A549 (cell line): ENCODE results near the gene CNNM2. TPM values are rescaled to one million over a fixed set of nuclear protein-coding genes. Genes with fewer than 3 reads are reported as not detected.

ENCODE experiments used
- ATAC-seq, 2 experiments: fragments of 200-7000 bp in 1 of 2; fragments of >200 bp in 1 of 2; cut with Nextera tagmentation in 1 of 2; cut with Tn5 transposase in 1 of 2; 3 replicates each; pipeline versions ENCODE4 v1.8.0 to v1.9.1; 2018 to 2020; ENCODE audit warnings: mild to moderate bottlenecking in 1 of 2, moderate library complexity in 1 of 2
- CTCF ChIA-PET: fragments of 300-600 bp; sonication (Branson Sonifier 250); formaldehyde crosslinking; extraction: SDS; loops from one replicate; lab custom pipeline; 2021; ENCODE audit warnings: antibody characterized with exemption, inconsistent platforms; lab: Yijun Ruan, JAX
- POLR2A ChIA-PET: fragments of 350-600 bp; formaldehyde crosslinking; extraction: SDS; loops from one replicate; lab custom pipeline; 2021; ENCODE audit warnings: antibody characterized with exemption, inconsistent platforms; lab: Yijun Ruan, JAX
- DNase-seq, 2 experiments: peaks; one replicate each; pipeline versions ENCODE4 v3.0.0 to v3.0.0-alpha.2; 2011 to 2016; ENCODE audit warnings: low read depth in 1 of 2, low spot score in 1 of 2
- FAIRE-seq: peaks from 2 replicates; lab custom pipeline; 2011; peaks lifted over from hg19 to GRCh38; lab: Jason Lieb, UNC
- H3K27ac ChIP-seq, 2 experiments: fragments of >200 bp; sonication (Bioruptor Twin); formaldehyde crosslinking; 3 replicates each; pipeline ENCODE4 v1.5.1; 2016 to 2017
- H3K4me1 ChIP-seq: fragments of >200 bp; sonication (Bioruptor Twin); formaldehyde crosslinking; 3 replicates; pipeline ENCODE4 v1.6.1; 2016
- H3K4me2 ChIP-seq: fragments of >200 bp; sonication (Bioruptor Twin); formaldehyde crosslinking; 3 replicates; pipeline ENCODE4 v1.6.1; 2016
- H3K4me3 ChIP-seq: fragments of >200 bp; sonication (Bioruptor Twin); formaldehyde crosslinking; 3 replicates; pipeline ENCODE4 v1.5.1; 2016
- H3K9me3 ChIP-seq: fragments of >200 bp; sonication (Bioruptor Twin); formaldehyde crosslinking; 3 replicates; pipeline ENCODE4 v1.6.1; 2016
- CBX2 ChIP-seq: fragments of 200-600 bp; sonication (generic); IDR thresholded peaks from 2 replicates; pipeline ENCODE4 v1.6.1; 2016; ENCODE audit warnings: low read depth, mild to moderate bottlenecking, borderline replicate concordance
- EHMT2 ChIP-seq: fragments of 200-600 bp; sonication (generic); IDR thresholded peaks from 2 replicates; pipeline ENCODE4 v1.6.1; 2016; ENCODE audit warnings: antibody characterized with exemption, low read depth, mild to moderate bottlenecking, moderate library complexity
- FOSL2 ChIP-seq, 2 experiments: fragments of 450-650 bp in 1 of 2; fragments of >200 bp in 1 of 2; sonication (Bioruptor Twin) in 1 of 2; formaldehyde crosslinking; IDR thresholded peaks; 2 replicates each; pipeline versions ENCODE4 v1.5.0 to v1.6.1; 2016 to 2020; ENCODE audit warnings: mild to moderate bottlenecking in 1 of 2, moderate library complexity in 1 of 2
- GATA3 ChIP-seq: IDR thresholded peaks from 2 replicates; pipeline ENCODE4 v1.6.1; 2012; ENCODE audit warnings: borderline replicate concordance
- JUN ChIP-seq, 2 experiments: fragments of >200 bp; sonication (Bioruptor Twin); formaldehyde crosslinking; IDR thresholded peaks; 2 replicates in 1 of 2; 3 replicates in 1 of 2; pipeline ENCODE4 v1.6.1; 2016 to 2017
- KDM5A ChIP-seq: fragments of 200-600 bp; sonication (generic); IDR thresholded peaks from 2 replicates; pipeline ENCODE4 v1.6.1; 2016; ENCODE audit warnings: antibody characterized with exemption, mild to moderate bottlenecking
- MAFK ChIP-seq: fragments of 450-650 bp; IDR thresholded peaks from 2 replicates; pipeline ENCODE4 v1.6.1; 2014; ENCODE audit not compliant: partially characterized antibody
- MAX ChIP-seq: IDR thresholded peaks from 2 replicates; pipeline ENCODE4 v1.6.1; 2012
- MYC ChIP-seq: IDR thresholded peaks from 2 replicates; pipeline ENCODE4 v1.6.1; 2012; ENCODE audit warnings: mild to moderate bottlenecking, inconsistent platforms, low read length, improper control_type of control experiment, borderline replicate concordance
- PHF8 ChIP-seq: fragments of 200-600 bp; sonication (generic); IDR thresholded peaks from 2 replicates; pipeline ENCODE4 v1.6.1; 2016; ENCODE audit warnings: low read depth, mild to moderate bottlenecking, antibody characterized with exemption, moderate library complexity, borderline replicate concordance
- POLR2AphosphoS2 ChIP-seq: conservative IDR thresholded peaks from 2 replicates; pipeline ENCODE4 v1.6.1; 2012; ENCODE audit warnings: low read length, improper control_type of control experiment, inconsistent platforms
- SMC3 ChIP-seq: fragments of >200 bp; sonication (Bioruptor Twin); formaldehyde crosslinking; IDR thresholded peaks from 3 replicates; pipeline ENCODE4 v1.6.1; 2018; ENCODE audit warnings: inconsistent platforms
- TFCP2L1 ChIP-seq: fragments of 250-450 bp; sonication (Bioruptor Pico); IDR thresholded peaks from 2 replicates; pipeline ENCODE4 v1.5.0; 2021; ENCODE audit warnings: mild to moderate bottlenecking
- WGBS: methylation state at CpG from one replicate; pipeline ENCODE4 v1.1.6; 2017; ENCODE audit errors: missing lambda C conversion rate; 5-methylcytosine and 5-hydroxymethylcytosine counted together
- polyA plus RNA-seq, 4 experiments: library from polyadenylated mRNA; depleted of rRNA in 3 of 4; stranded (reverse); fragments of >200 nt; fragmentation: RNase III in 1 of 4; extraction: RNeasy Plus Mini Kit Qiagen cat#74134 plus additional on column Dnase treatment in 1 of 4; gene quantifications; 2 replicates in 3 of 4; 3 replicates in 1 of 4; pipeline ENCODE4 v1.2.3, GENCODE V29; 2011 to 2017
- TF ChIP-seq, protein P1 (sequence below): fragments of 250-450 bp; sonication (Bioruptor Pico); IDR thresholded peaks from 2 replicates; pipeline ENCODE4 v1.5.0; 2020; ENCODE audit warnings: low read depth, mild to moderate bottlenecking, moderate library complexity
- TF ChIP-seq, protein P2 (sequence below): fragments of 150-350 bp; IDR thresholded peaks from 2 replicates; pipeline ENCODE4 v1.6.1; 2014; ENCODE audit warnings: low read depth, mild to moderate bottlenecking, low read length
- TF ChIP-seq, protein P3 (sequence below): fragments of >200 bp; sonication (Bioruptor Twin); formaldehyde crosslinking; IDR thresholded peaks from 3 replicates; pipeline ENCODE4 v1.5.1; 2016
- TF ChIP-seq, protein P4 (sequence below): IDR thresholded peaks from 2 replicates; pipeline ENCODE4 v1.6.1; 2012; ENCODE audit warnings: low read depth, borderline replicate concordance

Gene CNNM2
- polyA plus RNA-seq, 2 of the 4 experiments (the other 2 are of a cell fraction): 6.4 to 6.9 TPM

DNA sequence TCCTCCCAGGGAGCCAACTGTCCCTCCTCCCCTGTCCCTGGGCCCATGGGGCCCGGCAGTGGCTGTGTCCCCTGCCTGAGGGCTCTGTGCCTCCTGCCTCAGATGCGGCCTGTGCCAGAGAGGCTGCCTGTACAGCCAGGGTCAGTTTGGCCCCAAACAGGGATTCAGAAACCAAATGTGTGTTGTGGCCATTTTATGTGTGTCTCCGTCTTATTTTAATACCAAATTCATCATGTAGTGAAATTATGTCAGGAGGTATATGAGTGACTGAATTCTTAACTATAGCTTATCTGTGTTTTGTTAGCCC is 160.2 kb downstream of the CNNM2 start:
- peak in 1 of 2 experiments; percentile 6; a peak in 3 of 6 replicates for ATAC-seq
- FAIRE-seq: no peak
- POLR2A ChIA-PET: no interaction called here
- no peak for DNase-seq
- 78% methylated on average over 3 of the region's 3 CpGs for WGBS
- no peaks in the 10 kb centered on the region for H3K4me1 ChIP-seq
- H3K4me3 ChIP-seq: no peak overlapping the region
- no peak overlapping the region for H3K27ac ChIP-seq
- no peaks in the 10 kb centered on the region for H3K9me3 ChIP-seq
- CTCF ChIA-PET: interaction anchor here (0.6 to 13.3 kb wide), 6 partner anchors 8 to 190 kb away, joined by 3 to 199 read pairs (median 3); partner anchors contain the start of gene CNNM2
- TF ChIP-seq KDM5A (no peak), FOSL2 (IDR thresholded peaks at IDR 0.05) (no peak), FOSL2 (CRISPR knock-in tag; IDR thresholded peaks at IDR 0.05) (no peak), JUN (IDR thresholded peaks at IDR 0.05) (no peak), MYC (no peak), MAX (no peak), SMC3 (no peak), PHF8 (no peak), CBX2 (no peak), MAFK (no peak), TFCP2L1 (CRISPR knock-in tag) (no peak)
- TF ChIP-seq, protein P1, sequence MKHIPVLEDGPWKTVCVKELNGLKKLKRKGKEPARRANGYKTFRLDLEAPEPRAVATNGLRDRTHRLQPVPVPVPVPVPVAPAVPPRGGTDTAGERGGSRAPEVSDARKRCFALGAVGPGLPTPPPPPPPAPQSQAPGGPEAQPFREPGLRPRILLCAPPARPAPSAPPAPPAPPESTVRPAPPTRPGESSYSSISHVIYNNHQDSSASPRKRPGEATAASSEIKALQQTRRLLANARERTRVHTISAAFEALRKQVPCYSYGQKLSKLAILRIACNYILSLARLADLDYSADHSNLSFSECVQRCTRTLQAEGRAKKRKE (CRISPR knock-in tag): no peak
- TF ChIP-seq, protein P2, sequence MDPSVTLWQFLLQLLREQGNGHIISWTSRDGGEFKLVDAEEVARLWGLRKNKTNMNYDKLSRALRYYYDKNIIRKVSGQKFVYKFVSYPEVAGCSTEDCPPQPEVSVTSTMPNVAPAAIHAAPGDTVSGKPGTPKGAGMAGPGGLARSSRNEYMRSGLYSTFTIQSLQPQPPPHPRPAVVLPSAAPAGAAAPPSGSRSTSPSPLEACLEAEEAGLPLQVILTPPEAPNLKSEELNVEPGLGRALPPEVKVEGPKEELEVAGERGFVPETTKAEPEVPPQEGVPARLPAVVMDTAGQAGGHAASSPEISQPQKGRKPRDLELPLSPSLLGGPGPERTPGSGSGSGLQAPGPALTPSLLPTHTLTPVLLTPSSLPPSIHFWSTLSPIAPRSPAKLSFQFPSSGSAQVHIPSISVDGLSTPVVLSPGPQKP: no peak
- TF ChIP-seq, protein P3, sequence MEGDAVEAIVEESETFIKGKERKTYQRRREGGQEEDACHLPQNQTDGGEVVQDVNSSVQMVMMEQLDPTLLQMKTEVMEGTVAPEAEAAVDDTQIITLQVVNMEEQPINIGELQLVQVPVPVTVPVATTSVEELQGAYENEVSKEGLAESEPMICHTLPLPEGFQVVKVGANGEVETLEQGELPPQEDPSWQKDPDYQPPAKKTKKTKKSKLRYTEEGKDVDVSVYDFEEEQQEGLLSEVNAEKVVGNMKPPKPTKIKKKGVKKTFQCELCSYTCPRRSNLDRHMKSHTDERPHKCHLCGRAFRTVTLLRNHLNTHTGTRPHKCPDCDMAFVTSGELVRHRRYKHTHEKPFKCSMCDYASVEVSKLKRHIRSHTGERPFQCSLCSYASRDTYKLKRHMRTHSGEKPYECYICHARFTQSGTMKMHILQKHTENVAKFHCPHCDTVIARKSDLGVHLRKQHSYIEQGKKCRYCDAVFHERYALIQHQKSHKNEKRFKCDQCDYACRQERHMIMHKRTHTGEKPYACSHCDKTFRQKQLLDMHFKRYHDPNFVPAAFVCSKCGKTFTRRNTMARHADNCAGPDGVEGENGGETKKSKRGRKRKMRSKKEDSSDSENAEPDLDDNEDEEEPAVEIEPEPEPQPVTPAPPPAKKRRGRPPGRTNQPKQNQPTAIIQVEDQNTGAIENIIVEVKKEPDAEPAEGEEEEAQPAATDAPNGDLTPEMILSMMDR: no peak
- H3K4me2 ChIP-seq: no peak overlapping the region

GRCh38 chr10:103078676-103079075 is 160.6 kb downstream of the CNNM2 start:
- FAIRE-seq (no peak), DNase-seq (no peak), ATAC-seq (peak; percentile 5 to 6; a peak in 3 of 6 replicates)
- 89% methylated on average over 13 of the region's 14 CpGs for WGBS
- Histone ChIP-seq H3K4me1 (no peaks in the 10 kb centered on the region), H3K27ac (no peak overlapping the region), H3K4me3 (no peak overlapping the region), H3K9me3 (no peaks in the 10 kb centered on the region), H3K4me2 (no peak overlapping the region)
- ChIA-PET CTCF (interaction anchor here (0.5 to 13.3 kb wide), 8 partner anchors 8 to 274 kb away, joined by 3 to 199 read pairs (median 3); partner anchors contain the start of gene CNNM2), POLR2A (no interaction called here)
- no peak for TF ChIP-seq FOSL2 (IDR thresholded peaks at IDR 0.05)
- TF ChIP-seq FOSL2 (CRISPR knock-in tag; IDR thresholded peaks at IDR 0.05): no peak
- TF ChIP-seq, protein P4, sequence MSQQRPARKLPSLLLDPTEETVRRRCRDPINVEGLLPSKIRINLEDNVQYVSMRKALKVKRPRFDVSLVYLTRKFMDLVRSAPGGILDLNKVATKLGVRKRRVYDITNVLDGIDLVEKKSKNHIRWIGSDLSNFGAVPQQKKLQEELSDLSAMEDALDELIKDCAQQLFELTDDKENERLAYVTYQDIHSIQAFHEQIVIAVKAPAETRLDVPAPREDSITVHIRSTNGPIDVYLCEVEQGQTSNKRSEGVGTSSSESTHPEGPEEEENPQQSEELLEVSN: no peak
- no peak for TF ChIP-seq GATA3

DNA sequence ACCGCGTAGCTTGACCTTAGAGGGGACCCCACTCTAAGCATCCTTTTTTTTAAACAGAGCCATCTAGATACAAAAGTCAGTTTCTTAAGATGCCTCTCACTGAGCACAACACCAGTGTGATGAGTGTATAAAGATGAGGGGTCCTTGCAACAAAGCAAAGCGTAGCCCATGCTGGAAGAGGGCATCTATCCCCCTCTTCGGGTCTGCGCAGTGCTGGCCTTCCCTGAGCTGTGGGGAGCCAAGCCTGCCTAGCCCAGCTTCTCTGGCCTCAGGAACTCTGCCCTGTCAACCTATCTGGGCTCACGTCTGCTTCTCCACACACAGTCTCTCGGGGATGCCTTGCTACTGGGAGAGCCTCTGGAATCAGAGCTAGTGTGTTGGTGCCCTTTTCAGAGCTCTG is 161.0 kb downstream of the CNNM2 start:
- DNase-seq (no peak), FAIRE-seq (no peak), ATAC-seq (peak; percentile 12 to 27; a peak in 5 of 6 replicates)
- TF ChIP-seq POLR2AphosphoS2 (peak; percentile 71), EHMT2 (no peak)
- CTCF ChIA-PET: interaction anchor here (0.5 to 13.3 kb wide), 10 partner anchors 9 to 274 kb away, joined by 3 to 199 read pairs (median 3); partner anchors contain the start of gene CNNM2
- Histone ChIP-seq H3K4me1 (no peaks in the 10 kb centered on the region), H3K9me3 (no peaks in the 10 kb centered on the region), H3K27ac (no peak overlapping the region), H3K4me2 (no peak overlapping the region), H3K4me3 (no peak overlapping the region)
- 93% methylated on average over 7 of the region's 7 CpGs for WGBS
- POLR2A ChIA-PET: no interaction called here
